Activated CD4-positive, CD25-positive, alpha-beta regulatory T cell treated with anti-CD3 and anti-CD28 coated beads, Interleukin-2, amount 50 U/mL, for 24 hours (primary cell): Measurements from ENCODE around the gene SDHAF3.
"Not testable (repeated sequence)": the region's sequence is repeated elsewhere in the genome, so short reads cannot be mapped to it uniquely, and the experiment has no call there.

Experiments used
- ATAC-seq, 2 donors: fragments of 150-1000 bp; cut with Tn5 transposase; one replicate each; pipeline ENCODE4 v1.10.0; 2021; ENCODE audit warnings: mild to moderate bottlenecking in 1 of 2, moderate library complexity in 1 of 2

SDHAF3 gene

DNA sequence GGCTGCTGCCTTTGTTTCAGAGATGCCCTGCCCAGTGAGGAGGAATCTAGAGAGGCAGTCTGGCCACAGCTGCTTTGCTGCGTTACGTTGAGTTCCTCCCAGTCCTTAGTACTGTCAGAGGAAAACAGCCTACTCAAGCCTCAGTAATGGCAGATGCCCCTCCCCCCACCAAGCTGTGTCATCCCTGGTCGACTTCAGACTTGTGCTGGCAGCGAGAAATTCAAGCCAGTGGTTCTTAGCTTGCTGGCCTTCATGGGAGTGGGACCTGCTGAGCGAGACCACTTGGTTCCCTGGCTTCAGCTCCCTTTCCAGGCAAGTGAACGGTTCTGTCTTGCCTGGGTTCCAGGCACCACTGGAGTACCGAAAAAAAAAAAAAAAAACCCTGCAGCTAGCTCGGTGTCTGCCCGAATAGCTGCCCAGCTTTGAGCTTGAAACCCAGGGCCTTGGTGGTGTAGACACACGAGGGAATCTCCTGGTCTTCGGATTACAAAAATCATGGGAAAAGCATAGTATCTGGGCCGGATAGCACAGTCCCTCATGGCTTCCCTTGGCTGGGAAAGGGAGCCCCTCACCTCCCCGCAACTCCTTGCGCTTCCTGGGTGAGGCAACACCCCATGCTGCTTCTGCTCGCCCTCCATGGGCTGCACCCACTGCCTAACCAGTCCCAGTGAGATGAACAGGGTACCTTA lies 9.1 kb downstream of the SDHAF3 start:
- no peak for ATAC-seq

DNA sequence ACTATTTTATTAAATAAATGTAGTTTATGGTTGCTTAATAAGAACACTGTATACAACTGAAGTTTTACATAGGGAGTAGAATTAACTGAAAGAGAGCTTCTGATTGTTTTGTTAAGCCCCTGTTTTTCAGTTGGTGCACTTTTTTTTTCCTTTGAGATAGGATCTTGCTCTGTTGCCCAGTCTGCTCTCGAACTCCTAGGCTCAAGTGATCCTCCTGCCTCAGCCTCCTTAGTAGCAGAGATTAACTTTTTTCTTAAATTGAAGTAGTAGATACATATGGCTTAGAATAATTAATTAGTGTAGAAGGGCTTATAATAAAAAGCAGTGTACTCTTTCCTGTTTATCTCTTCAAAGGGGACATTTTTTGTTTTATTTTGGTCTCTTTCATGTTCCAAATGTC lies 11.2 kb downstream of the SDHAF3 start:
- ATAC-seq, result no peak

GRCh38 chr7:97130417-97131139 lies 13.1 kb downstream of the SDHAF3 start:
- ATAC-seq, result no peak

DNA sequence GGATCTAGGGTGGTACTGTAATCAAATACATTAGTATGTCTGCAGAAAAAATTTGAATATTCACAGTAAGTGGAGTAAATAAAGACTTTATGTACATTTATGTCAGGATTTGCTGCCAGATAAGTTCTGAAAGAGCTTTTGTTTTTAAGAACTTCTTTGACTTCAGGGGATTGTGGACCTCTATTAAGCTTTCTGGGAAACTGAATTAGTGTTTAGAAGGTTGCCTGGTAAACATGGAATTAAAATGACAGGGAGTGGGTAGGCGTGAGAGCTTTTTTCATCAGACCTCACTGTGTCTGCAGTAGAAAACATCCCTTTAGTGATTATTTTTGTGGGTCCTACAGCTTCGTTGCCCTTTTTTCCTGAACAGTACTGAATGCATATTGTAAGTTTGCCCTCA lies 15.7 kb downstream of the SDHAF3 start:
- ATAC-seq, result no peak

GRCh38 chr7:97138830-97139229 lies 21.3 kb downstream of the SDHAF3 start:
- no peak for ATAC-seq

GRCh38 chr7:97145068-97145467 lies 27.6 kb downstream of the SDHAF3 start:
- no peak for ATAC-seq

DNA sequence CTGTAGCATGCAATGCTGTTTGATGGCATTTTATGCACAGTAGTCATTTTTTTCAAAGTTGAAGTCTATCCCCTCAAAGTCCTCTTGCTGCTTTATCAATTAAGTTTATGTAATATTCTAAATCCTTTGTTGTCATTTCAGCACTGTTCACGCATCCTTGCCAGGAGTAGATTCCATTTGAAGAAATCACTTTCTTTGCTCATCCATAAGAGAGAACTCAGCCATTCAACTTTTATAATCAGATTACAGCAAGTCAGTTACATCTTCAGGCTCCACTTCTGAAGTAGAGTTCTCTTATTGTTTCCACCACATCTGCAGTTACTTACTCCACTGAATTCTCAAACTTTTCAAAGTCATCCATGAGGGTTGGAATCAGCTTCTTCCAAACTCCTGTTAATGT lies 32.3 kb downstream of the SDHAF3 start:
- no peak for ATAC-seq

- no peak for ATAC-seq
Observed at GRCh38 chr7:97155897-97156418, 38.5 kb downstream of the SDHAF3 start.

DNA sequence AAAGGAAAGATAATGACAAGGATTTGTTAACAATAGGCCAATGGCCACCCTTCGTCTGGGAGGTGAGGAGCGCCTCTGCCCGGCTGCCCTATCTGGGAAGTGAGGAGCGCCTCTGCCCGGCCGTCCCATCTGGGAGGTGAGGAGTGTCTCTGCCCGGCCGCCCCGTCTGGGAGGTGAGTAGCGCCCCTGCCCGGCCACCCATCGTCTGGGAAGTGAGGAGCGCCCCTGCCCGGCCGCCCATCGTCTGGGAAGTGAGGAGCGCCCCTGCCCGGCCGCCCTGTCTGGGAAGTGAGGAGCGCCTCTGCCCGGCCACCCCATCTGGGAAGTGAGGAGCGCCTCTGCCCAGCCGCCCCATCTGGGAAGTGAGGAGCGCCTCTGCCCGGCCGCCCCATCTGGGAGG lies 42.5 kb downstream of the SDHAF3 start:
- not testable (repeated sequence) for ATAC-seq

DNA sequence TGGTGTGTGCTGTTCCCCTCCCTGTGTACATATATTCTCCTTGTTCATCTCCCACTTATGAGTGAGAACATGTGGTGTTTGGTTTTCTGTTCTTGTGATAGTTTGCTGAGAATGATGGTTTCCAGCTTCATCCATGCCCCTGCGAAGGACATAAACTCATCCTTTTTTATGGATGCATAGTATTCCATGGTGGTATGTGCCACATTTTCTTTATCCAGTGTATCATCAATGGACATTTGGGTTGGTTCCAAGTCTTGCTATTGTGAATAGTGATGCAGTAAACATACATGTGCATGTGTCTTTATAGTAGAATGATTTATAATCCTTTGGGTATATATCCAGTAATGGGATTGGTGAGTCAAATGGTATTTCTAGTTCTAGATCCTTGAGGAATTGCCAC lies 44.1 kb downstream of the SDHAF3 start:
- not testable (repeated sequence) for ATAC-seq

- ATAC-seq, result no peak
Observed at GRCh38 chr7:97166308-97166707, 48.8 kb downstream of the SDHAF3 start.

DNA sequence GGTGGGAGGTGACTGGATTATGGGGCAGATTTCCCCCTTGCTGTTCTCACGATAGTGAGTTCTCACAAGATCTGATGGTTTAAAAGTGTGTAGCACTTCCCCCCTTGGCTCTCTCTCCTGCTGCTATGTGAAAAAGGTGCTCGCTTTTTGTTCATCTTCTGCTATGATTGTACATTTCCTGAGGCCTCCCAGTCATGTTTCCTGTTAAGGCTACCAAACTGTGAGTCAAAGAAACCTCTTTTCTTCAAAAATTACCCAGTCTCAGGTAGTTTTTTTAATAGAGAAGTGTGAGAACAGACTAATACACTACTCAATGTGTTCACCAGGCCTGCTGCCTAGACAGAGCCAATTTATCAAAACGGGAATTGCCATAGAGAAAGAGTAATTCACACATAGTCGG lies 49.7 kb downstream of the SDHAF3 start:
- ATAC-seq, result peak; percentile 56 to 74

GRCh38 chr7:97167749-97168148 lies 50.3 kb downstream of the SDHAF3 start:
- ATAC-seq, result no peak

DNA sequence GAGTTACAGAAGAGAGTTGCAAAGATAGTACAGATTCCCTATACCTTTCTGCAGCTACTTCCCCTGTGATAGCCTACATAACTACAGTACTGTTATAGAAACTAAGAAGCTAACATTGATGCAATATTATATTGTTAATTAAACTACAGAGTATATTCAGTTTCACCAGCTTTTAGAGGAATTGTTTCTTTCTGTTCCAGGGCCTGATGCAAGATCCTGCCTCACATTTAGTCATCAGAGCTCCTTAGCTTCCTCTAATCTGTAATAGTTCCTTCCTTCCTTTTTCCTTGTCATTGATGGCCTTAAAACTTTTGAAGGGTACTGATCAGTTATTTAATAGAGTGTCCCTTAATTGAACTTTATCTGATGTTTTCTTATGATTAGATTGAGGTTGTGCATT lies 56.8 kb downstream of the SDHAF3 start:
- ATAC-seq, result no peak

DNA sequence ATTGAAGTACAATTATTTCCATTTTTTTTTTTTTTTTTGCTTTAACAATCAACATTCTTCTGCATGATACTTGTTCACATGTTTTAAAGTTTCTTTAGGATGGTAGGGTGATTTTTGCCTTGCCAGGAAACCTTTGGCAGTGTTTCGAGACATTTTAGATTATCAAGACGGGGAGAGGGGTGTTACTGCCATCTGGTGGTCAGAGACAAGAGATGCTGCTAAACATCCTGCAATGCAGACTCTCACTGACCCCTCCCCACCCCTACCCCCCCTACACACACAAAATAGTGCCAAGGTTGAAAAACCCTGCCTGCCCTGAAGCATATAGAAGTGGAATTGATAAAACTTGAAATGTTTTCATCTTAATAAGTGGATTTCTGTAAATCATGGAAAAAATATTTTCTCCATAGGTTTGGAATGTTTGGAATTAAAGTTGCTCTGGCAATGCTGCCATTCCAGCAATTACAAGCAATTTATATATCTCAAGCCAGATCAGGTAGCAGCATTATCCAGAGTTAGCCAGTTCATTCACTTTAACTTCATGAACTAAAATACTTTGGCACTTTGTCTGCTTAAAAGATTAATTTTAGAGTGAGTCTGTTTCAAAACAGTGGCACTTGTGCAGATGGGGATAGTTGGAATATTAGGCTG lies 62.1 kb downstream of the SDHAF3 start:
- ATAC-seq, result peak in 1 of 2 donors; percentile 58

DNA sequence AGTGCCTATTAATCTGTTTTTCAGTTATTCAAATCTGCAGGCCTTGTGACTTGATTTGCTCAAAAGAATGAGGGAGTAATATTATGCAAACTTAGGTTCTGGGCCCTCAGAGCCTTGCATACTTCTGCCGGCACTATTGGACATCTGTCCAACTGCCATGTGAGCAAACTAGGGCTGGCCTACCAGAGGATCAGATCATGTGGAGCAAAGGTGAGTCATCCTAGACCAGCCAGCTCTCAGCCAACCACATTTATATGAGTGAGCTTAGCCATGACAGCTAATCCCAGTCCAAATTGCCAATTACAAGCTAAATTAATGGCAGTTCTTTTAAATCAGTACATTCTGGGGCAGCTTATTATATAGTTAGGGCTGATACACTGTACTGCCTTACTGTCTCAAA lies 69.6 kb downstream of the SDHAF3 start:
- ATAC-seq, result no peak

GRCh38 chr7:97196174-97196573 lies 78.7 kb downstream of the SDHAF3 start:
- ATAC-seq, result not testable (repeated sequence)

- ATAC-seq, result no peak
Observed at GRCh38 chr7:97198596-97198995, 81.1 kb downstream of the SDHAF3 start.

DNA sequence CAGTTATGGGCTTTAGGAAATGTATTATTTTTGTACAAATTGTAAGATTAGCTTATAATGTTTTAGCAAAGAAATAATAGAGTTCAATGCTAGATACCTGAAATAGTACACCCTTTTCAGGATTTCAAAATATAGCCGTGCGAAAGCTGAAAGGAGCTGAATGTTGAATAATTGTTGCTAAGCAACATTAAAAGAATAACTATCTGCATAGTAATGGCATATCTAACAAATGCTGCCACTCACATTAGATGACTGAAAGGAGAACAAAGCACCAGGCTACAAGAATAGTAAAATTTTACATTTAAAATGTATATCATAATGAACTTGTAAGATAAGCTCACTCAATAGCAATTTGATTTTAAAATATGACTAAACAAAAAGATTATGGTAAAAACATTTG lies 82.5 kb downstream of the SDHAF3 start:
- ATAC-seq, result no peak

- no peak for ATAC-seq
Observed at GRCh38 chr7:97203957-97204356, 86.5 kb downstream of the SDHAF3 start.

- ATAC-seq, result no peak
Observed at GRCh38 chr7:97204821-97205220, 87.3 kb downstream of the SDHAF3 start.

DNA sequence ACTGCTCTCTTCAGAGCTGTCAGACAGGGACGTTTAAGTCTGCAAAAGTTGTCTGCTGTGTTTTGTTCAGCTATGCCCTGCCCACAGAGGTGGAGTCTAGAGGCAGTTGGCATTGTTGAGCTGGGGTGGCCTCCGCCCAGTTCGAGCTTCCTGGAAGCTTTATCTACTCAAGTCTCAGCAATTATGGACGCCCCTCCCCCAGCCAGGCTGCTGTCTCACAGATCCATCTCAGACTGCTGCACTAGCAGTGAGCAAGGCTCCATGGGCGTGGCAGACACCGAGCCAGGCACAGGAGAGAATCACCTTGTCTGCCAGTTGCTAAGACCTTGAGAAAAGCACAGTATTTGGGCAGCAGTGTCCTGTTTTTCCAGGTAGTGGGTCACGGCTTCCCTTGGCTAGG lies 98.1 kb downstream of the SDHAF3 start:
- no peak for ATAC-seq

DNA sequence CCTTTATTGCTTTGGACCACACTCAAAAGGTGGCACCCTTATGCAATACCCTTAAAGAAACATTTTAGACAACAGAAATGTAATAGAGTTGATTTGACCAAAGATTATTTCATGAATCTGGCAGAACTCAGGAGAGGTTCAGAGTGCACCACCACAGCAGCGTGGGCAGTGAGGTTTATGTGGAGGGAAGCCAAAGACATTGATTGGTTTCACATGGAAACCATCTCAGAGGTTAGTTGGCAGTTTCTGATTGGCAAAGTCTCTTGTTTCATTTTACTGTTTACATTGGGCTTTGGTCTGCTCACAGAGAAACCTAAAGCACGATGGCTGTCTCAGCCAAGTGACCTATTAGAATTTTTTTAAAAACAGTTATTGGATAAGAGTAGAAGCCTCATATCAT lies 101.3 kb downstream of the SDHAF3 start:
- no peak for ATAC-seq

DNA sequence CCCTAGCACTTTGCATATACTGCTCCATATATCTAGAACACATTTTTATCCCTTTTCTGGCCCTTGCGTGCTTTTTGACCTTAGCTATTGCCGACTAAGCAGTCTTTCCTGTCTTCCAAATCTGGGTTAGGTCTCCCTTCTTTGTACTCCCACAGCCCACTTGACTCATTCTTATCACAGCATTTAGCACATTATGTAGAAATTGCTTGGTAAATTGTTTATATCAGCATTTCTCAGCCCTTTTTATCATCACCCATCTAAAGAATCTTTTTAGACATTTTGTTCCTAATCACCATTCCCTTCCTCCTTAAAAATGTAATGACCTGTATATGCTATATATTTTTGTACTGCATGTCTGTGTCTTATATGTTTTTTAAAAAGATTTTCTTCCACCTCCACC lies 101.7 kb downstream of the SDHAF3 start:
- no peak for ATAC-seq
